Measurements from ENCODE around the gene GABRG3. TPM values are rescaled to one million over a fixed set of nuclear protein-coding genes. Genes with fewer than 3 reads are reported as not detected.

GABRG3 gene
- total RNA-seq, 1 donor from 2014 or later: 0.24 TPM

DNA sequence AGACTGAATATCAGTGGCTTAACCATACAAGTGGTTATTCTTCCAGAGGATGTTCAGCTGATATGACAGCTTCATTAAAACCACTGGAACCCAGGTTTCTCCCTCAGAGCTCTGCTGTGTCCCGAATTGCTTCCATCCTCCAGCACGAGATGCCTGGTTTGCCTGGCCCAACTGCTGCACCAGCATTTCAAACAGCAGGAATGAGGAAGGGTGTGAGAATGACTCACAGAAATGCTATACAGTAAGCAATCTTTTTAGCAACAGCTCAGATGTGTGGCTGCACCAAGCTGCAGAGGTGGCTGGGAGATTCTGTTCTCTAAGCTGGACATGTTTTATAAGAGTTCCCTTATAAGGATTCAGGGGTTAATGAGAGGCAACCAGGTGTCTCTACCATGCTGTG is 271.0 kb downstream of the GABRG3 start:
- DNase-seq (ENCODE audit: low spot score, unreplicated experiment): no peak
- TF ChIP-seq, protein P1, sequence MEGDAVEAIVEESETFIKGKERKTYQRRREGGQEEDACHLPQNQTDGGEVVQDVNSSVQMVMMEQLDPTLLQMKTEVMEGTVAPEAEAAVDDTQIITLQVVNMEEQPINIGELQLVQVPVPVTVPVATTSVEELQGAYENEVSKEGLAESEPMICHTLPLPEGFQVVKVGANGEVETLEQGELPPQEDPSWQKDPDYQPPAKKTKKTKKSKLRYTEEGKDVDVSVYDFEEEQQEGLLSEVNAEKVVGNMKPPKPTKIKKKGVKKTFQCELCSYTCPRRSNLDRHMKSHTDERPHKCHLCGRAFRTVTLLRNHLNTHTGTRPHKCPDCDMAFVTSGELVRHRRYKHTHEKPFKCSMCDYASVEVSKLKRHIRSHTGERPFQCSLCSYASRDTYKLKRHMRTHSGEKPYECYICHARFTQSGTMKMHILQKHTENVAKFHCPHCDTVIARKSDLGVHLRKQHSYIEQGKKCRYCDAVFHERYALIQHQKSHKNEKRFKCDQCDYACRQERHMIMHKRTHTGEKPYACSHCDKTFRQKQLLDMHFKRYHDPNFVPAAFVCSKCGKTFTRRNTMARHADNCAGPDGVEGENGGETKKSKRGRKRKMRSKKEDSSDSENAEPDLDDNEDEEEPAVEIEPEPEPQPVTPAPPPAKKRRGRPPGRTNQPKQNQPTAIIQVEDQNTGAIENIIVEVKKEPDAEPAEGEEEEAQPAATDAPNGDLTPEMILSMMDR (IDR thresholded peaks at IDR 0.05; ENCODE audit: unreplicated experiment): no peak
- Mint-ChIP-seq H3K27me3 (peaks cover 34% of the 10 kb centered on the region), H3K4me3 (ENCODE audit: low read depth) (no peak overlapping the region), H3K27ac (no peak overlapping the region), H3K4me1 (ENCODE audit: low read depth) (no peaks in the 10 kb centered on the region), H3K36me3 (ENCODE audit: insufficient read depth) (no peaks in the 10 kb centered on the region), H3K9me3 (ENCODE audit: low read depth) (no peaks in the 10 kb centered on the region)

DNA sequence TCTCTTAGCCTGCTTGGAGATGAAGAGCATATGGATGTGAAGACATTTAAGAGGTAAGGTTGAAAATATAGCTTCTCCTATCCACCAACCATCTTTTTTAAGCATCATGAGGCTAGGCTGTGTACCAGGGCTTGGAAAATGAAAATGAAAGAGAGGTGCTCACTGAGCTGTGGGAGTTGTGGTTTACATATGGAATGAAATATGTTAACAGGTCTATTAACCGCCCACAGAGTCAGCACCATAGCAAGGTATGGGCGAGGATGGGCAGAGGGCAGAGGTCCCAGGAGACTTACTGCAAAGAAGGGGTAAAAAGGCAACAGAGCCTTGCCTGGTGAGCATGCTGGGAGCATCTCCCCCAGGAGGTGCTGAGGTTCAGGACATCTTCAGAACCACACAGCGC is 273.1 kb downstream of the GABRG3 start:
- no peaks in the 10 kb centered on the region for H3K9me3 Mint-ChIP-seq (ENCODE audit: low read depth)
- H3K27me3 Mint-ChIP-seq: peaks cover 19% of the 10 kb centered on the region
- H3K4me1 Mint-ChIP-seq (ENCODE audit: low read depth): no peaks in the 10 kb centered on the region
- H3K27ac Mint-ChIP-seq: no peak overlapping the region
- H3K36me3 Mint-ChIP-seq (ENCODE audit: insufficient read depth): no peaks in the 10 kb centered on the region
- TF ChIP-seq, protein P1 (IDR thresholded peaks at IDR 0.05; ENCODE audit: unreplicated experiment): no peak
- no peak for DNase-seq (ENCODE audit: low spot score, unreplicated experiment)
- no peak overlapping the region for H3K4me3 Mint-ChIP-seq (ENCODE audit: low read depth)

DNA sequence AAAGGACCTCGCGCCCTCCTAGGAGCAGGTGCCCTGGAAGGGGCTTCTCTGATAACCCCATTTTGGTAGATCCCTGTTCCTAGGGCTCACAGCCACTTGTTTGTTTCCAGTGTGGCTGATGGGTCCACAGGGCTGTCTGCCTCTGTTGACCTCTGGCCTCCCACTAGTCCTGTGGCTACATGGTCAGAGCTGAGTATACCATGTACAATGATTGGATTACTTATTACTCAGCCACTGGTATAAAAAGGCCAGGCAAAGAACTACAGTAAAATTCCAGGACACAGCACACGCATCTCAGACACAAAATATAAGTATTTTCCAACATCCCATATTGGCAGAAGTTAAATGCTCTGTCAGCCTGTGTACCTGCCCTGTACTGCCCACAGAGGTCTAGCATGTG is 277.3 kb downstream of the GABRG3 start:
- Mint-ChIP-seq H3K4me1 (ENCODE audit: low read depth) (no peaks in the 10 kb centered on the region), H3K4me3 (ENCODE audit: low read depth) (no peak overlapping the region), H3K36me3 (ENCODE audit: insufficient read depth) (no peaks in the 10 kb centered on the region), H3K27me3 (peaks cover 12% of the 10 kb centered on the region), H3K9me3 (ENCODE audit: low read depth) (no peaks in the 10 kb centered on the region), H3K27ac (no peak overlapping the region)
- DNase-seq (ENCODE audit: low spot score, unreplicated experiment): no peak
- TF ChIP-seq, protein P1 (IDR thresholded peaks at IDR 0.05; ENCODE audit: unreplicated experiment): no peak

DNA sequence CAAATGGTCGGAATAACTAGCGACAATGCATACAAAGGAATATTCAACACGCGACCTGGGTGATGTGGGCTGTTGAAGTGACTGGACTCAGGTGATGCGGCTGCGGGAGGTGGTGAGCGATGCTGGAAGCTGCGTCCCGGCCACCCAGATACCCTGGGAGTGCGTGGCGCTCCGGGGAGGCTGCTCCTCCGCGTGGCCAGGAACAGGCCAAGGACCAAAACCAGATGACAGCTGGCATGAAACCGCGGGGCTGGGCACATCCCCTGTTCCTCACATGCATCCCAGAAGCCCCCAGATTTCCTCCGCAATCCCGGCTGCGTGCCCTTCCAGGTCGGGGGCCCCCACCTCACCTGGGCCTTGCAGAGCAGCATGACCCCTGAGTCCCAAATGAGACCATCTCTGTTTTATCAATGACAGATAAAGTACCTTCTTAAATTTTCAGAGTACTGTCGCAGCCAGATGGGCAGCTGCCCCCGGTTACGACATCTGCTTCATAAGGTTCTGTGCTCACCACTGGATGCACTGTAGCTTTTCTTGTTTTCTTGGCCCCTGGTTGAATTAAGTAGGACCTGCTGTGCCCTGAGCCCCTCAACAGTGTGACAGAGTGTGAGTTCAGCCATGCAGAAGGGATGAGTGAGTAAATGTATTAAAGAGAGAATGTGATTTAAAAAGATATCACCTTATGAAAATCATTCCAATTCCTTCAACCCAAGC is 278.2 kb downstream of the GABRG3 start:
- H3K36me3 Mint-ChIP-seq (ENCODE audit: insufficient read depth): no peaks in the 10 kb centered on the region
- DNase-seq (ENCODE audit: low spot score, unreplicated experiment): no peak
- H3K4me1 Mint-ChIP-seq (ENCODE audit: low read depth): no peaks in the 10 kb centered on the region
- no peak overlapping the region for H3K4me3 Mint-ChIP-seq (ENCODE audit: low read depth)
- peaks cover 7% of the 10 kb centered on the region for H3K27me3 Mint-ChIP-seq
- H3K9me3 Mint-ChIP-seq (ENCODE audit: low read depth): no peaks in the 10 kb centered on the region
- TF ChIP-seq, protein P1 (IDR thresholded peaks at IDR 0.05; ENCODE audit: unreplicated experiment): no peak
- H3K27ac Mint-ChIP-seq: peak overlapping the region; percentile 49

DNA sequence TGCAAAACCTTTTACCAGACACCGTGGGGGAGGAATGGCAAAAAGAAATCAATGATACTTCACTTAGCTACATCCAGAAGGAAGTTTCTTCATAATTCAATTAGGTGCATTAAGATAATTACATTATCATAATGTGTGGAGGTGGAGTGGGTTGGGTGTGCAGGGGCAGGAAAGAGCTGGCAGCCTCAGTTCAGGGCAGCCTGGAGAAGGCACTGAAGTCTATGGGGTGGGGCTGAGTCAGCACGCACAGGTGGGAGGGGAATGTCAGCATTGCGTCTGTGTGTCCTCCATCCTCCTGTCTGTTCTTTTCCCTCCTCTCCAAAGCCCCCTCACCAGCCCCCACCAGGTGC is 278.8 kb downstream of the GABRG3 start:
- peak overlapping the region; percentile 49 for H3K27ac Mint-ChIP-seq
- H3K4me1 Mint-ChIP-seq (ENCODE audit: low read depth): no peaks in the 10 kb centered on the region
- peaks cover 7% of the 10 kb centered on the region for H3K27me3 Mint-ChIP-seq
- no peak overlapping the region for H3K4me3 Mint-ChIP-seq (ENCODE audit: low read depth)
- no peaks in the 10 kb centered on the region for H3K36me3 Mint-ChIP-seq (ENCODE audit: insufficient read depth)
- no peaks in the 10 kb centered on the region for H3K9me3 Mint-ChIP-seq (ENCODE audit: low read depth)
- TF ChIP-seq, protein P1 (IDR thresholded peaks at IDR 0.05; ENCODE audit: unreplicated experiment): no peak
- DNase-seq (ENCODE audit: low spot score, unreplicated experiment): no peak
